Measurements from ENCODE around the gene MTUS2.

DNA sequence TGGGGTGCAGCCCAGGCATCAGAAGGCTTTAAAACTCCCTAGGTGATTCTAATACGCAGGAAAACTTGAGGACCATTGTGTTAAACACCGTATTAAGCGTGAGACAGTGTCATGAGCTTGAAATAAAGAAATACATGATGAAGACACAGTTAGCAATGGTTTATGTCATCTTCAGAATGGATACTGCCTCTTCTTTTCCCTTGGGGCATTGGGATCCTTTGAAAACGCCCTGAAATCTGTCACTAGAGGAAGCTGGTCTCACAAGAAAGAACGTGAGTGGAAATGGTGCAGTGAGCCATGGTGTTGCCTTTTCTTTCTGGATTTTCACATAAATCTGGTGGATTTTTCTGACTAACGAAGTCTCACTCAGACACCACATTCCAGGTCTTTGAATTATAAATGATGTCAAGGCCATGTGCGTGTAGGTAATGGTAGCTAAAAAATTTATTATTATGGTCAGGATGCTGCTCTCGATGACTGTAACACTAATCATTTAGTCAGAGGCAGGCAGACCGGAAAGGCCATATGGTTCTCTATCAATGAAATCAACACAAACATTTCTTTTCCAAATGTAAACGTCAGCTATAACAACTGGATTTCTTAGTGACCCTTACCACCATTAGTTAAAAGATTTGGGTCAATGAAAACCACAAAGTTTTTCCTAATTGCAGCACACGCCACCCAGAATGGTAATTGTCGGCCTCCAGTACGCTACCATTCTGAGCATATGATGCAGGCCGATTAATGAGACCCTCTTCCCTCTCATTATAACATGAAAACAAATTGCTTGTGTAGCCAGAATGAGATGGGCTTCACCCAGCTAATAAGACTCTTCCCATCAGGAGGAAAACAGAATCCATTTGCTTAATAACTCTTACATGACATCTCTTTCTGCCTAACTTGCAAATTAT is 669.8 kb downstream of the MTUS2 start:
- TF ChIP-seq, protein P1, sequence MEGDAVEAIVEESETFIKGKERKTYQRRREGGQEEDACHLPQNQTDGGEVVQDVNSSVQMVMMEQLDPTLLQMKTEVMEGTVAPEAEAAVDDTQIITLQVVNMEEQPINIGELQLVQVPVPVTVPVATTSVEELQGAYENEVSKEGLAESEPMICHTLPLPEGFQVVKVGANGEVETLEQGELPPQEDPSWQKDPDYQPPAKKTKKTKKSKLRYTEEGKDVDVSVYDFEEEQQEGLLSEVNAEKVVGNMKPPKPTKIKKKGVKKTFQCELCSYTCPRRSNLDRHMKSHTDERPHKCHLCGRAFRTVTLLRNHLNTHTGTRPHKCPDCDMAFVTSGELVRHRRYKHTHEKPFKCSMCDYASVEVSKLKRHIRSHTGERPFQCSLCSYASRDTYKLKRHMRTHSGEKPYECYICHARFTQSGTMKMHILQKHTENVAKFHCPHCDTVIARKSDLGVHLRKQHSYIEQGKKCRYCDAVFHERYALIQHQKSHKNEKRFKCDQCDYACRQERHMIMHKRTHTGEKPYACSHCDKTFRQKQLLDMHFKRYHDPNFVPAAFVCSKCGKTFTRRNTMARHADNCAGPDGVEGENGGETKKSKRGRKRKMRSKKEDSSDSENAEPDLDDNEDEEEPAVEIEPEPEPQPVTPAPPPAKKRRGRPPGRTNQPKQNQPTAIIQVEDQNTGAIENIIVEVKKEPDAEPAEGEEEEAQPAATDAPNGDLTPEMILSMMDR (IDR thresholded peaks at IDR 0.05), result no peak
- no peak for TF ChIP-seq ZFX (IDR thresholded peaks at IDR 0.05; ENCODE audit: borderline replicate concordance)

All from 22Rv1 (cell line).